OCI-LY7 (cell line): ENCODE measurements around the gene FAM184B. TPM values are rescaled to one million over a fixed set of nuclear protein-coding genes. Genes with fewer than 3 reads are reported as not detected.
A peak's percentile ranks its signal among the peaks of the same experiment; 100 is the strongest.

Experiments
- BruUV-seq: library from RNA; stranded (reverse); fragments of 400-500 nt; replicated peaks from 2 replicates; lab custom pipeline; 2021; lab: Mats Ljungman, UMichigan
- CTCF ChIA-PET: fragments of 300-600 bp; sonication (Branson Sonifier 250); formaldehyde crosslinking; loops from one replicate; lab custom pipeline; 2022; ENCODE audit warnings: antibody characterized with exemption; ENCODE audit not compliant: unreplicated experiment; lab: Charles Lee
- POLR2A ChIA-PET: fragments of 300-600 bp; sonication (Branson Sonifier 250); formaldehyde crosslinking; loops from one replicate; lab custom pipeline; 2022; ENCODE audit warnings: antibody characterized with exemption; lab: Charles Lee
- DNase-seq: peaks from one replicate; pipeline ENCODE4 v3.0.0-alpha.2; 2015; ENCODE audit warnings: low spot score
- H2AFZ ChIP-seq: fragments of 200-600 bp; sonication (generic), shearing (Covaris generic); 2 replicates; pipeline ENCODE4 v1.6.1; 2014; ENCODE audit warnings: mild to moderate bottlenecking, antibody characterized with exemption, low read length, moderate library complexity
- H3K27ac ChIP-seq: fragments of 200-600 bp; sonication (generic); 2 replicates; pipeline ENCODE4 v1.5.1; 2014; ENCODE audit warnings: mixed run types, low read depth, mild to moderate bottlenecking, moderate library complexity, low read length, inconsistent platforms; ENCODE audit not compliant: poor library complexity, severe bottlenecking
- H3K36me3 ChIP-seq: fragments of 200-600 bp; sonication (generic); 2 replicates; pipeline ENCODE4 v1.6.1; 2014; ENCODE audit warnings: mild to moderate bottlenecking, antibody characterized with exemption, low read length, moderate library complexity, mixed read lengths; ENCODE audit not compliant: insufficient read depth
- H3K4me1 ChIP-seq: fragments of 200-600 bp; sonication (generic); 2 replicates; pipeline ENCODE4 v1.5.1; 2014; ENCODE audit warnings: mild to moderate bottlenecking, low read length; ENCODE audit not compliant: insufficient read depth, poor library complexity, severe bottlenecking
- H3K4me2 ChIP-seq: fragments of 200-600 bp; sonication (generic); 2 replicates; pipeline ENCODE4 v1.6.1; 2014; ENCODE audit warnings: mild to moderate bottlenecking, low read length
- H3K4me3 ChIP-seq: fragments of 200-600 bp; sonication (generic); 2 replicates; pipeline ENCODE4 v1.5.1; 2014; ENCODE audit warnings: mild to moderate bottlenecking, low read depth, low read length; ENCODE audit not compliant: poor library complexity, severe bottlenecking
- H3K79me2 ChIP-seq: fragments of 200-600 bp; sonication (generic); 2 replicates; pipeline ENCODE4 v1.6.1; 2016; ENCODE audit warnings: low read depth, mild to moderate bottlenecking, low read length, moderate library complexity, mixed read lengths; ENCODE audit not compliant: insufficient read depth
- H3K9me2 ChIP-seq: fragments of 200-600 bp; sonication (generic); 2 replicates; pipeline ENCODE4 v1.6.1; 2016; ENCODE audit warnings: mild to moderate bottlenecking, low read length, mixed read lengths; ENCODE audit not compliant: insufficient read depth
- H3K9me3 ChIP-seq: fragments of 200-600 bp; sonication (generic); 2 replicates; pipeline ENCODE4 v1.6.1; 2014; ENCODE audit warnings: mild to moderate bottlenecking, mixed run types, low read length, mixed read lengths
- H4K20me1 ChIP-seq: fragments of 200-600 bp; sonication (generic); 2 replicates; pipeline ENCODE4 v1.6.1; 2014; ENCODE audit warnings: mild to moderate bottlenecking, antibody characterized with exemption, low read length, moderate library complexity, mixed read lengths; ENCODE audit not compliant: insufficient read depth
- EZH2phosphoT487 ChIP-seq: fragments of 200-600 bp; sonication (generic); IDR thresholded peaks from 2 replicates; pipeline ENCODE4 v1.6.1; 2018; ENCODE audit warnings: low read depth, borderline replicate concordance, mild to moderate bottlenecking, mixed run types, antibody characterized with exemption, low read length, moderate library complexity, mixed read lengths
- intact Hi-C: fragments of 100-400 bp; cut with micrococcal nuclease; formaldehyde crosslinking; loops from one replicate; pipeline ENCODE4 v1.10.0; 2022; ENCODE audit not compliant: unreplicated experiment
- total RNA-seq, 2 experiments: library from RNA; depleted of rRNA in 1 of 2; stranded (reverse); fragments of >200 nt in 1 of 2; shearing (Covaris generic) in 1 of 2; gene quantifications; 2 replicates each; pipeline ENCODE4 v1.2.3, GENCODE V29; 2014 to 2022
- TF ChIP-seq, protein P1 (sequence below): fragments of 200-600 bp; sonication (generic); conservative IDR thresholded peaks from 2 replicates; pipeline ENCODE4 v1.5.1; 2014; ENCODE audit warnings: mild to moderate bottlenecking, antibody characterized with exemption, low read length, moderate library complexity, mixed read lengths

Gene FAM184B
- total RNA-seq, 2 experiments from 2014 or later = not detected

DNA sequence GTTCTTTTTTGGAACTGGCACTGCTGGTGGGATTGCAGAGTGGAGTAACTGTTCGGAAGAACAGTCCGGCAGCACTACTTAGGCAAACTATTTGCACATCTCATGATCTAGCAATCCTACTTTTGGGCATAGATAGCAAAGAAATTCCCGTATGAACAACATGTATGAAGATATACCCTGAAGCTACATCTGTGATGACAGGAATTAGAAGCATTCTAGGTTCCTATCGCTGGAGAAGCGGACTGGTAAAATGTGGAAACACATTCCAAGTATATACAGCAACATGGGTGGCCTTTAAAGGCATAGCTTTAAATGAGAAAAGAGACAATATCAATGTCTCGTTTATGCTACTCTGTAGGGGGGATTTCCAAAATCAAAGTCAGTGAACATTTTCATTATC is 26.0 kb upstream of the FAM184B start:
- H4K20me1 ChIP-seq = peaks cover 43% of the 10 kb centered on the region
- no peaks in the 10 kb centered on the region for H3K9me2 ChIP-seq
- H3K9me3 ChIP-seq = no peaks in the 10 kb centered on the region; the same call in 1 of the 2 replicates
- ChIA-PET POLR2A (interaction anchor here (0.7 to 0.8 kb wide), 2 partner anchors 26 to 40 kb away, joined by 4 read pairs; no protein-coding TSS in a partner anchor), CTCF (no interaction called here)
- no TSS peak for BruUV-seq
- no peak for DNase-seq
- intact Hi-C loops = no loop called here
- H3K36me3 ChIP-seq = peaks cover 87% of the 10 kb centered on the region
- no peak overlapping the region for H2AFZ ChIP-seq
- H3K4me2 ChIP-seq = peak overlapping the region; percentile 89
- peaks cover 94% of the 10 kb centered on the region for H3K79me2 ChIP-seq
- peak overlapping the region; percentile 85 for H3K4me3 ChIP-seq
- peaks cover 29% of the 10 kb centered on the region for H3K4me1 ChIP-seq
- H3K27ac ChIP-seq = no peak overlapping the region
- TF ChIP-seq, protein P1, sequence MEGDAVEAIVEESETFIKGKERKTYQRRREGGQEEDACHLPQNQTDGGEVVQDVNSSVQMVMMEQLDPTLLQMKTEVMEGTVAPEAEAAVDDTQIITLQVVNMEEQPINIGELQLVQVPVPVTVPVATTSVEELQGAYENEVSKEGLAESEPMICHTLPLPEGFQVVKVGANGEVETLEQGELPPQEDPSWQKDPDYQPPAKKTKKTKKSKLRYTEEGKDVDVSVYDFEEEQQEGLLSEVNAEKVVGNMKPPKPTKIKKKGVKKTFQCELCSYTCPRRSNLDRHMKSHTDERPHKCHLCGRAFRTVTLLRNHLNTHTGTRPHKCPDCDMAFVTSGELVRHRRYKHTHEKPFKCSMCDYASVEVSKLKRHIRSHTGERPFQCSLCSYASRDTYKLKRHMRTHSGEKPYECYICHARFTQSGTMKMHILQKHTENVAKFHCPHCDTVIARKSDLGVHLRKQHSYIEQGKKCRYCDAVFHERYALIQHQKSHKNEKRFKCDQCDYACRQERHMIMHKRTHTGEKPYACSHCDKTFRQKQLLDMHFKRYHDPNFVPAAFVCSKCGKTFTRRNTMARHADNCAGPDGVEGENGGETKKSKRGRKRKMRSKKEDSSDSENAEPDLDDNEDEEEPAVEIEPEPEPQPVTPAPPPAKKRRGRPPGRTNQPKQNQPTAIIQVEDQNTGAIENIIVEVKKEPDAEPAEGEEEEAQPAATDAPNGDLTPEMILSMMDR = no peak
- no peak for TF ChIP-seq EZH2phosphoT487

DNA sequence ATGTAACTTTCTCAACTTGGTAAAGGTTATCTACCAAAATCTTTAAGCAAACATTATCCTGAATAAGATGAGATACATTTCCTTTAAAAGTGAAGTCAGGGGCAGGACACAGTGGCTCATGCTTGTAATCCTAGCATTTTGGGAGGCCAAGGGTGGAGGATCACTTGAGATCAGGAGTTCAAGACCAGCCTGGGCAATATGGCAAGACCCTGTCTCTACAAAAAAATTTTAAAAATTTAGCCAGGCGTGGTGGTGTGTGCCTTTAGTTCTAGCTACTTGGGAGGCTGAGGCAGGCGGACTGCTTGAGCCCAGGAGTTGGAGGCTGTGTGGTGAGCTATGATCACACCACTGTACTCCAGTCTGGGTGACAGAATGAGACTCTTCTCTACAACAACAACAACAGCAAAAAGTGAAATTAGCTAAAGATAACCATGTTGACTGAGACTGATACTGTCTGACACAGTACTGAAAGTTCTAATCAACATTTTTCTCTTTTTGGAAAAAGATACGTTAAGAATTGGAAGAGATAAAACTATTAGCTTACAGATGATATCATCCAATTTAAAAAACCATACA is 24.2 kb upstream of the FAM184B start:
- intact Hi-C loops = no loop called here
- Histone ChIP-seq H3K4me2 (peak overlapping the region; percentile 89; the same call in 1 of the 2 replicates), H2AFZ (no peak overlapping the region), H3K9me3 (no peaks in the 10 kb centered on the region; the same call in 1 of the 2 replicates), H3K27ac (no peak overlapping the region), H3K4me1 (peaks cover 28% of the 10 kb centered on the region), H4K20me1 (peaks cover 32% of the 10 kb centered on the region), H3K4me3 (no peak overlapping the region), H3K36me3 (peaks cover 91% of the 10 kb centered on the region), H3K79me2 (peaks cover 94% of the 10 kb centered on the region), H3K9me2 (no peaks in the 10 kb centered on the region)
- no peak for DNase-seq
- TF ChIP-seq, protein P1 = no peak
- TF ChIP-seq EZH2phosphoT487 = no peak
- ChIA-PET POLR2A (interaction anchor here (1.0 to 2.4 kb wide), 5 partner anchors 10 to 257 kb away, joined by 3 to 10 read pairs (median 4); no protein-coding TSS in a partner anchor), CTCF (no interaction called here)
- no TSS peak for BruUV-seq

DNA sequence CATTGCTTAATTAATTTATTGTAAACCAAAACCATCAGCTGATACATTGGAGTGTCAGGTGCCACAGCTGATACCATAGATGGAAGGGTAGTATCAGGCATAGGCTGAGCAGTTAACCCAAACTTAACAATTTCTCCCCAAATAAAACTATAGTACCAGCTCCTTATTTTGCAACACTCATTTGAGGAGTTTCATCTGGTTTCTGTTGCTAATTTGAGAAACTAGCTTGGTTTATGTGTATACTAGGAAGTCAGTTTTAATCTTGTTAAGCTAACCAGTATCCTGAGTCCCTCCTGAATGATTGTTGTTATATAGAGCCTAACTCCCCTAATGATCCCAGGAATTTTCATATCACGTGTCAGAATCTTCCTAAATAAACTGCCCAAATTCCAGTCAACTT is 16.4 kb upstream of the FAM184B start:
- no TSS peak for BruUV-seq
- POLR2A ChIA-PET = interaction anchor here (0.7 to 3.0 kb wide), 3 partner anchors 11 to 175 kb away, joined by 3 to 13 read pairs (median 5); partner anchors contain the start of gene DCAF16
- intact Hi-C loops = no loop called here

More for the DNA sequence above, 16.4 kb upstream of the FAM184B start:
- H3K79me2 ChIP-seq = peaks cover 27% of the 10 kb centered on the region; the same call in 1 of the 2 replicates
- no peaks in the 10 kb centered on the region; the same call in 1 of the 2 replicates for H3K9me3 ChIP-seq
- H4K20me1 ChIP-seq = no peaks in the 10 kb centered on the region
- H3K9me2 ChIP-seq = no peaks in the 10 kb centered on the region
- no peak overlapping the region for H3K27ac ChIP-seq
- TF ChIP-seq, protein P1 = no peak
- no peak for TF ChIP-seq EZH2phosphoT487
- H3K4me1 ChIP-seq = no peaks in the 10 kb centered on the region
- H2AFZ ChIP-seq = no peak overlapping the region
- CTCF ChIA-PET = no interaction called here
- DNase-seq = no peak
- H3K4me2 ChIP-seq = no peak overlapping the region
- H3K4me3 ChIP-seq = no peak overlapping the region
- peaks cover 91% of the 10 kb centered on the region for H3K36me3 ChIP-seq
